Measurements from ENCODE around the gene CBFA2T3.

CBFA2T3 gene

GRCh38 chr16:88842806-88843205, 134.2 kb downstream of the CBFA2T3 start:
- H3K4me3 ChIP-seq (replicated peaks; ENCODE audit: low read depth, low read length) = no peak overlapping the region
- DNase-seq (ENCODE audit: extremely low read depth, low read depth) = no peak
- TF ChIP-seq CTCF (IDR thresholded peaks at IDR 0.05; ENCODE audit: low read depth, low read length, missing control alignments) = no peak

GRCh38 chr16:88842308-88842756, 134.7 kb downstream of the CBFA2T3 start:
- no peak for DNase-seq (ENCODE audit: extremely low read depth, low read depth)
- no peak for TF ChIP-seq CTCF (IDR thresholded peaks at IDR 0.05; ENCODE audit: low read depth, low read length, missing control alignments)
- H3K4me3 ChIP-seq (replicated peaks; ENCODE audit: low read depth, low read length) = no peak overlapping the region

GRCh38 chr16:88841521-88842307, 135.3 kb downstream of the CBFA2T3 start:
- TF ChIP-seq CTCF (IDR thresholded peaks at IDR 0.05; ENCODE audit: low read depth, low read length, missing control alignments) = no peak
- no peak overlapping the region for H3K4me3 ChIP-seq (replicated peaks; ENCODE audit: low read depth, low read length)
- DNase-seq (ENCODE audit: extremely low read depth, low read depth) = no peak

- TF ChIP-seq CTCF (IDR thresholded peaks at IDR 0.05; ENCODE audit: low read depth, low read length, missing control alignments) = no peak
- no peak for DNase-seq (ENCODE audit: extremely low read depth, low read depth)
- H3K4me3 ChIP-seq (replicated peaks; ENCODE audit: low read depth, low read length) = no peak overlapping the region
These were observed 136.3 kb downstream of the CBFA2T3 start for GRCh38 chr16:88840600-88841215.

GRCh38 chr16:88839745-88840599, 137.0 kb downstream of the CBFA2T3 start:
- no peak for TF ChIP-seq CTCF (IDR thresholded peaks at IDR 0.05; ENCODE audit: low read depth, low read length, missing control alignments)
- H3K4me3 ChIP-seq (replicated peaks; ENCODE audit: low read depth, low read length) = no peak overlapping the region
- DNase-seq (ENCODE audit: extremely low read depth, low read depth) = no peak

GRCh38 chr16:88839026-88839529, 137.9 kb downstream of the CBFA2T3 start:
- TF ChIP-seq CTCF (IDR thresholded peaks at IDR 0.05; ENCODE audit: low read depth, low read length, missing control alignments) = no peak
- no peak overlapping the region for H3K4me3 ChIP-seq (replicated peaks; ENCODE audit: low read depth, low read length)
- DNase-seq (ENCODE audit: extremely low read depth, low read depth) = no peak

Data from HFF-Myc (cell line).